Measurements from ENCODE around the gene NFIA.
"Not testable (repeated sequence)": the region's sequence is repeated elsewhere in the genome, so short reads cannot be mapped to it uniquely, and the experiment has no call there.

NFIA gene

DNA sequence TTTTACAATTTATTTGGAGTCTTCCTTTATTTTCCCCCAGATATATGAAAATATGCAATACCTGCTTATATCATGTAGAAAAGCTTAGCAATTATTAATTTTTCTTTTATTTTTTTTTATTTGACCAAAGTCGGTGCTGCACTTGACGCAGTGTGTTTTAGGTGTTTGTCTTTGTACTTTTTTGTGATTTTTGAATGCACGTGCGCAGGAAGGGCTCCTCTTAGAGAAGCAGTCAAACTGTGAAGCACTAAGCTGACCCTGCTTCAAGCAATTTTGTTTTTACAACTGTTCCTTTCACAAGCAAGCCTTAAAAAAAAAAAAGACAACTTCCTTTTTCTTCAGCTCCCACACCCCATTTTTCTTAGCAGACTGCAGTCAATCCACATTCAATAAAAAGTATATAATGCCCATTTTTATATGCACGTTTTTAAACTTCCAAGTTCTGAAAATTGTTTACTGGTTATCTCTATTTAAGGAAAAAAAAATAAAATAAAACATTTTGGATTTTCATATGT is 375.2 kb downstream of the NFIA start:
- DNase-seq (ENCODE audit: low read depth): no peak

DNA sequence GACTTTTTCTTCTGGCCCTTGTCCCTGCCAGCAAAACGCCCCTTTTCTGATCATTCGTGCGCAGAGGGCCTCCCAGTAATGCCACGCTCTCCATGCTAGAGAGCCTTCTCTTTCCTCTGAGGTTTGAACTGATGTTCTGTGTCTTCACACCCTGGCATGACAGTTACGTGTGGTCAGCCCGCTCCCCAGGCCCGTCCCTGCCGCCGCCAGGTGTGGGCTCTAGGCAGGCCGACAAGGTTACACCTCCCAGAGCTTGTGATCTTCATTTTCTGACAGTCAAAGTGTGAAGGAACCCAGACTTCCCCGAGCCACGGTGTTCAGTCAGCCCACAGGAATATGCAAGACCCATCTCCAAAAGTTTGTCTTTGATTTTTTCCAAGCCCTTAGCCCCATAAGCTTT is 377.0 kb downstream of the NFIA start:
- DNase-seq (ENCODE audit: low read depth): no peak

DNA sequence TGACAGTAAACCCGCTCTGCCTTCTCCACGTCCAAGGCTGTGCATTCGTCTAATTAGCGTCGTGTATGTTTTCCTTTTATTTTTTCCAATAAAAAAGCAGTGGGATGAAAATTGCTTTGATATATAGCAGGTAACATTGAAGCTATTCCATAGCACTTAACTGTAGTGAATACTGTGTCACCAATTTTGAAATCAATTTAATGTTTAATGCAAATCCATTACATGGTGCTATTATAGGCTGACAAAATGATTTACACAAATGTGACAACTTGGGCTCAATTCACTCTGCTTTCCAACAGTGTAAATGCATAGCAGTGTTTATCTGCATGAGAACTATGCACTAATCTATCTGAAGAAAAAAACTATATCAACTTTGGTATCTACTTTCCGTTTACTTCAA is 377.8 kb downstream of the NFIA start:
- DNase-seq (ENCODE audit: low read depth): no peak

DNA sequence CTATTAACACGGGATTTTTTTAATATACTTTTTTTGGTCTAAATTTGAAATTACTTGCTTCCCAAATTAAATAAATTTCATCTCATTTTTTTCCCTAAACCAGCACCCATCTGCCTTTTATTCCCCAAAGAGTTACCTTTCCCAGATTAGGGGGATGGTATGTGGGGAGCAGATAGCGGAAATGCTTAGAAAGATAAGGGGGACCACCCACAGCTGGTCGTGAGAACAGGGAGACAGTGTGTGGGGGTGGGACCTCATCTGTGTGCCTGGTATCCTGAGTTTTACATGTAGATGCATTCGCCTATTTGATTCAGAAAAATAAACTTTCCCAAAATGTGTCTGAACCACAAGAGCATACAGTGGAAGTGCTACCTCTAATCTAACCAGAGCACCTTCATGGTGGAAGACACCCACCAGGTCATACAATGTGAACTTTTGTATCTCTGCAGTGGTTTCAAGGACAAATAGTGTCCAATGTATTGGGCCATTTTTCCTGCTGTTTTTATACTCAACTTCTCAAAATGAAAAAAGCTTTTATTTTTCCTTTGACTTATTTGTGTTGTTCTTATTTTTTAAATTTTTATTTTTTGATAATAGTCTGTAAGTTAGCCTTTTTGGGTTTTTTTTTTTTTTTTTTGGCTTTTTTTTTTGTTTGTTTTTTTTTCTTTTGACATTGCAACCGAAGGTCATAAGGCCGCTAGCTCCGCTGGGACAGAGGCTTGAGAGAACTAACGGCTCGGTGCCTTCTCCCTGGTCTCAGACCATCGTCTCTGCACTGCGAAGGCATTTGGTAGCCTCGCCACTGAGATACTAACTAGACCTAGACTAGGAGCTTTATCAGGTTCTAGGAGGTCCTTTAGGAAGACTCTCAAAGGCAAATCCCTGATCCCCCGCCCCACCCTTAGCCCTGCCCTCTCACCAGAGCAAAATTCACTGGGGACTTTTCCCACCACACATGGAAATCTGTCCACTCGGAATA is 379.3 kb downstream of the NFIA start:
- DNase-seq (ENCODE audit: low read depth): no peak

DNA sequence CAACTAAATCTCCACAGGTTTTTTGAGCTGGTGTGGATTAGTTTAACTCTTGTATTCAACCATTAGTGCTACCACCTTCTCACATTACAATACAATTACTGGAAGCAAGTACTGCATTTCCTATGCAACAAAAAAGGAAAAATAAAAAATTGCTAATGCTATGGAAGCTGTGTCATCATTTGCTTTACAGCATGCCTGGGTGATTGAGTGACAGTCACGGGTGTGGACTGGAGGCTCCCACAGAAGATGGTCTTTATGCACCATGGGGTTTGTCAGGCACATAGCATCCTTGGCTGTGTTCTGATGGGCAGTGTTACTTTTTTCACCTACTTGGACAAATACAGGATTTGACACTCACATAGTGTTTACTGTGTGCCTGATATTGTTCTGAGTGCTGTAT is 380.3 kb downstream of the NFIA start:
- DNase-seq (ENCODE audit: low read depth): no peak

DNA sequence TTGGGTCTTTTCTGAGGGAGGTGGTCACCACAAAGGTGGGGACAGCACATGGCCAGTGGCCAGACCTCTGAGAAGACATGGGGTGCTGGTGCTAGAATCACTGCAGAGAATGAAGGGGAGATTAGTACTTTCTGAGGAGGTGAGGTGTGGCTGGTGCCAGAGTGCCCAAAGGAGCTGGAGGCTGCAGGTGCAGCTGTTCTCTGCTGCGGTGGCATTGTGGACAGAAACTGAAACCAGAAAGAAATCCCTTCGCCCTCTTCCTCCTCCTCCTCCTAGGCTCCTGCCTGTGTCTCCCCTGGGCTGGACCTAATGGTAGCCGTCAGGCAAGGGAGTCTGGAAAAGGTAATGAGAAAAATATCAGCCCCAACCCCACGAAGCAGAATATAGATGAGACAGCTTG is 380.9 kb downstream of the NFIA start:
- DNase-seq (ENCODE audit: low read depth): no peak

DNA sequence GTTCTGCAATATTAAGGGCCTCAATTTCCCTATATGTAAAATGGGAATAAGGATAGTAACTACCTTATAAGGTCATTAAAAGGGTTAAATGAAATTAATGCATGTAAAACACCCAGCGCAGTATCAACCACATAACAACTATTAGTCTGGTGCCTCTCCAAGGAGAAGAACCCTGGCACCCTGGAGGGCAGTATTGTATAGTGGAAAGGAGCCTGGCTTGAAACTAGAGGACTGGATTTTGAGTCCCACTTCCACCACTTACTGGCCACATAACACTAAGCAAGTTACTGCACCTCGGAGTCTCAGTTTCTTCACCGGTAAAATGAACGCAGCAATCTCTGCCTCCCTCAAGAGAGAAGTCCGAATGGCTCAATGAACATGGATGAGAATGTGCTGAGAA is 385.5 kb downstream of the NFIA start:
- DNase-seq (ENCODE audit: low read depth): not testable (repeated sequence)

DNA sequence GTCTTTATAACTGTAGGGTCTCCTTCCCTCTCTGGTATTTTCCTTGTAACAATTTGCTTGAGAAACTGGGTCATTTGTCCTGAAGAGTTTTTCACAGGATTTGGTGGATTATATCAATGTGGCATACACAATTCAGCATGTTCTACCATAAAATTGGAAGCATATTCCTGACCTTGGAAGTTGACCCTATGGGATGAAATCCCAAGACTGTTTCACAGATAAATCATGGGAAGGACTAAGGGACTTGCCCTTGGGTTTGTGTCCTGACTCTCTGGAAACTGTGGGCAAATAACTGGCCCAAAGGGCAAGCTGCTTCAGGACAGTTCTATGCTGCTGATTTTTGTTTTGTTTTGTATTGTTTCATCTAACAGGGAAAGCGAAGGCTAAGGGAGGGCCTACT is 387.0 kb downstream of the NFIA start:
- no peak for DNase-seq (ENCODE audit: low read depth)

DNA sequence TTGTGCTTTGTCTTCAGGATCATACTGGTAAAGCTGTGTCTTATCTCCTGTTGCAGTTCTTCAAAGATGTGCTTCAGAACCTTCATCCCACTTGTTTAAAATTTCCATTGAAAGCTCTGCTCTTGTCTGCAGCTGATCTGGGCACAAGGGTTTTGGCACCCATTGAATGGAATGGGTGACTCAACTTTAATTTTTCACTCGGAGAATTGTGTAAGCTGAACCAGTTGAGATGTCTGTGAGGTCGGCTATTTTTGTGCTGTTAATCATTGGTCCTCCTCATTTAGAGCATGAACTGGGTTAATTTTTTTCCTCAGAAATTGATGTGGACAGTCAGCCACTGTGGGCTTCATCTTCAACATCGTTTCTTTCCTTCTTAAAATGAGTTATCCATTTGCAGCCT is 390.5 kb downstream of the NFIA start:
- no peak for DNase-seq (ENCODE audit: low read depth)

DNA sequence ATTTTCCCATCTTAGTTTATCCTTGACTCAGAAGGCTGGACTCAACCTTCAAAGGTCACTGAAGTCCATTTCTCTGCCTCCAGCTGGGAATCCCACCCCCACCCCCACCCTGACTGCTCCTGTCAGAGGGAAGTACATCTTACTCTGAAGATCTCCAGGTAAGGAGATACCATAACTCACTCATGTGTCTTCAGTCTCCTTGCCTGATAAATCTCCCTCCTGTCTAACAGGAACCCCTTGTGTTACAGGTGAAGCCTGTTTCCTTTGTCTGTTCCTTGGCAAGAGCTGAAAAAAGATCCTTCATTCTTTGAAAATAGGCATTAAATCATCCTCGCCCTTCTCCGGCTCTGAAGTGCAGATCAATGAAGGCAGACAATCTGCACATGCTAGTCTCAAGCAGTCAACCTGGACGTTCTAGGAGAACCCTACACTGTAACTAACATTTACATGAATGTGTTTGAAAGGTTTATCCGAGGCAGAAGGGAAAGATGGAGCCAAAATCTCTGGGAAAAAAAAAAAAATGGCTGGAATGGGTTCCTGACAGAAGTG is 392.0 kb downstream of the NFIA start:
- DNase-seq (ENCODE audit: low read depth): no peak

DNA sequence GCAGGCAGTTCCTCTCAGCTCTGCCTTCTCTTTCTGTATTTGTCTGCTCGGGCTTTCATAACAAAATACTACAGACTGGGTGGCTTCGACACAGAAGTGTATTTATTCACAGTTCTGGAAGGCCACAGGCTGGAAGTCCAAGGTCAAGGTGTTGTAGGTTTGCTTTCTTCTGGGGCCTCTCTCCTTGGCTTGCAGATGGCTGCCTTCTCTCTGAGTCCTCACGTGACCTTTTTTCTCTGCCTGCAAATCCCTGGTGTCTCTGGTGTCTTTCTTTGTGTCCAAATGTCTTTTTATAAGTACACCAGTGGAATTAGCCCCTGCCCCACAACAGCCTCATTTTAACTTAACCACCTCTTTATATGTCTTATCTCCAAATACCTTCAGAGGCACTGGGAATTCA is 392.6 kb downstream of the NFIA start:
- DNase-seq (ENCODE audit: low read depth): no peak

DNA sequence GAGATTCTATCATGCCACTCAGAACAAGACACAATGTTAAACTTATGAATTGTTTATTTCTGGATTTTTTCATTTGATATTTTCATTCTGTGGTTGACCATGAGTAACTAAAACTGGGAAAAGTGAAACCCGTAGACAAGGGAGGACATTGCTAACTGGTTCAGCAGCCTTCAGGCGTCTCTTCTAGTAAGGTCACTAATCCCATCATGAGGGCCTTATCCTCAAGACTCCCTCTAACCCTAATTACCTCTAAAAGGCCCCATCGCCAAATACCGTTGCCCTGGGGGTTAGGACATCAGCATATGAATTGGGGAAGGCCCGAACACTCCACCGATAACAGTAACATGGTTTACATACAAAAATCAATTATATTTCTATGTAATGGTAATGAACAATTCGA is 394.9 kb downstream of the NFIA start:
- DNase-seq (ENCODE audit: low read depth): no peak

DNA sequence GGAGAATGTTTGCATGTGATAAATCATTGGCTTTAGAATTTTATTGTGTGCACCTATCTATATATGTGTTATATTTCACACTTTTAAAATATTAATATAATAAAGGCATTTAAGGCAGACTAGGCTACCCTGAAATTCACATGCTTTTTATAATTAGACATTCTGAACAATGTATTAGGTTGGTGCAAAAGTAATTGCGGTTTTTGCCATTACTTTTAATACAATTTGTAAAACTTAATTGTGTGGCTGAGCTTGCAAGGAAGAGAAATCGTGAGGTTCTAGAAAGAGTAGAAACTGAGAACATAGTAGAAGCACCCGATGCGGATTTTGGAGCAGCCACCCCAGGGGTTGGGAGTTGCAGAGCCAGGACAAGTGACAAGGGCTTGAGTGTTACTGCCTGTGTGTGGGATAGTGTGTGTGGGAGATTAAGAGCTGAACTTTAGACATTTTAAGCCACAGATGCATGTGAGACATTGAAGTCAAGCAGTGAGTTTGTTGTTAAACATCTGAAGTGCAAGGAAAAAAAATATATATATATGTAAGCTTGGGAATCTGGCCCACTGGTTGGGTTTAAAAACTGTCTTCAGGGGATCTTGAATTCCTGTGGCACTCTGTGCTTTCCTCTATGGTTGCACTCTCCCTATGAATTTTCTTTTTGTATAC is 398.0 kb downstream of the NFIA start:
- DNase-seq (ENCODE audit: low read depth): no peak

DNA sequence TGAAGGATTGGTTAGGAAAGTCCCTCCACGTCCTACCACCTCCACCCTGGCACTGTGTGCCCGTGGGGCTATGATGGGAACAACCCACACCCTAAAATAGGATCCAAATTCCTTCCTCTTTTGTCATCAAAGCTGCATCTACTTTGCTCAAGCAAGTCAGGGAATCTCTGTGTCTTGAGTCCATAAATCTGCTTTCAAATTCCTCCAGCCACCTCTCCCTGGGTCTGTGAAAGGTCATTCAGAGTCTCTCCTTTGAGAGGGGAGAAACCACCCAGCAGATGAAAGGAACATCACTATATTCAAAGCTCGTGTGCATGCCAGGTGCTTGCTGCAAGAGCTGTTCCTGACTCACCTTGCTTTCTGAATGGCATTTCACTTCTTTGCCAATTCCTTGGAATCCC is 399.0 kb downstream of the NFIA start:
- DNase-seq (ENCODE audit: low read depth): no peak

DNA sequence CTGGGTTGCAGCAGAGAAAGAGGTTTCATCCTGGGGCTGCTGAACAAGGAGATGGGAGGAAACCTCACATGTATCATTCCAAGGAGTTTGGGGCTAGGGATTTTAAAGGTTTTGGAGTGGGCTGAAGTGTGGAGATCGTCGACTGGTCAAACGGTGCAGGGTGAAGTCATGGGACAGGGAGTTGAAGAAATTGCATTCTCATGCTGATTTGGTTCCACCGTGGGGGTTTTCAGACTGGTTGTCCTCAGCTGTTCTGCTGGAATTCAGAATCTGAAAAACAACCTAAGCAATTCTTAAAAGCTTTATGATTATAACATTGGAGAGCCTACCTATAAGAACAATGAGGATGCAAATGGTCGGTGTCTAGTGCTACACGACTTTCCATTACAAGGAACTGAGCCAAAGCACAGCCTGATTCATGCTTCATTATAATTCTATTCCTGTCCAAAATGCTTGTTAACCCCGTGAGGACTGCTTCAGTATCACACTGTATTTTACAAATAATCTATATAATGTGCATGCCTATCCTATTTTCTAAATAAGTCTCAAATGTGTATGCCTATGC is 399.9 kb downstream of the NFIA start:
- DNase-seq (ENCODE audit: low read depth): no peak

DNA sequence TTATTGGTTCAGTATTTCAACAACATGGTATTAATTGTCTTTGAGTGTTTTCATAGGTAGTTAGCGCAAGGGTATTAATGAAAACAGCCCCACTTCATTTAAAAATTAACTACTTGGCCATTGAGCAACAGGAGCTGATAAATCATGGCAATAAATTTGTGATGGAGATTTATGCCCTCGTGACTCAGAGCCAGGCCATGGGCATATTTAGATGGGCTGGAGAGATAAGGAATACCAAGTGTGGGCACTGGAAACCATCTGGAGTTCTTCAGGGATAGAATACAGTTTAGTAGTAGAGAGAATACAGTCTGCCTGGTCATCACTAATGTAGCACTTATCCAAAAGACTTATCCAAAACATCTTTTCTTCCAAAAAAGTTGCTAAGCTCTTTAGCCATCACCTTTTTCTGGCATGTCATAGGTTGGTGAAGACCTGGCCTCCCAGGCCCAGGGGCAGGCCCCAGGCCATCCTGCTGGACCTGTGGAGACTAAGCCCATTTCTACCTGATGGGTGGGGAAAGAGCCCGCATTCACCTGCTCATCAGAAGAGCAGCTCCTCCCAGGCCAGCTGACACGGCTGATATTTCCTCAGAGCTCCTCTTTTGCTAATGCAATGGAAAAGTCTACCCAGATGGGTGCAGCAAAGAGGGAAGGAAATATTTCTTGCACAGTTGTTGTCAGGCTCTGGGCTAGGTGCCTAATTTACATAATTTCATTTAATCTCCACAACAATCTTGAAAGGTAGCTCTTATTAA is 404.6 kb downstream of the NFIA start:
- no peak for DNase-seq (ENCODE audit: low read depth)

DNA sequence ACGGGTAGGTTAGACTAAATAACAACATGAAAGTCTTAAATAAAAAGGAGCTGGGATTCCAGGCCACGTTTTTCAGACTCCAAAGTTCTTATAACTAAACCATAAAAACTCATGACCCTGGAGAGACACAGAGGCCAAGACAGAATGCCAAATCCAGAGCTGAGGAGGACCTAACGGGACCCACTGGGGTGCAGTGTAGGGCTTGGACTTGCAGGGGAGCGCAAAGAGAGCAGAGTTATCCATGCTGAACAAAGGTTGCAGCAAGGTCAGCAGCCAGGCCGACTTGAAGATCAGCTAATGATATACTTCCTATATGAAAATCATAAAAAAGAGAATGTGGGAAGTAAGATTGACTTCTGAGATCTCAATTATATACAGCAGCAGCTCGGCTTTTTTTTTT is 405.4 kb downstream of the NFIA start:
- DNase-seq (ENCODE audit: low read depth): no peak

DNA sequence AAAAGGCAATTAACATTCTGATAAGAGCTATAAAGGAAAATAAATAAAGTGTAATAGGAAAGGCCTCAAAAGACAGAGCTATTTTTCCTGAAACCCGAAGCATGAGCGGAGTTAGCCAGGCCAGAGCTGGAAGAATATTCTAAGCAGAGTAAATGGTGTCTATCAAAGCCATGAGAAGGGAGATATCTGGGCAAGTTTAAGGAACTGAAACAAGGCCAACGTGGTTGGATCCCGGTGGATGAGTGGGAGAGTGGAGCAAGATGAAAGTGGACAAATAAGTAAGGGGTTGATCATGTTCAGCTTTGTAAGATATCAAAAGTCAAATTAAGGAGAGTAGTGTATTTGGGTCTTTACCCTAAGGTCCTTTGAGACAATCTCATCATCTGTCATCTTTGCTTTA is 408.6 kb downstream of the NFIA start:
- DNase-seq (ENCODE audit: low read depth): no peak

DNA sequence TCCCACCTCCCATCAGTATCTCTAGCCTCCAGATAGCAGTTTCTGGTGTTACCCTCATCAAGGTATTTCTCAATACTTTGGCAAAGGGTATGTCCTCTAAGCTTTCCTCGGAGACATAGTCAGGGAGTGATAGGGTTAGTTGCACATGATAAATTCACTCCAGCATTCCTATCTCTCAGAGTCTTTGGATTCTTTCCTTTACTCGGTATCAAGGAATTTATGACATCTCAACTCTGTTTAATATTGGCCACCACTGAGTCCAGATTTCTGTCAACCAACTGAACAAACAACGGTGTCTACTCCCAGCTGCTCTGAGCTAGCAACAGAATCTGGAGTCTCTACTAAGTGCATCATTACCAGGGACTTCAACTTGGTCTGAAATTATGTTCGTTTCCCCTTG is 409.1 kb downstream of the NFIA start:
- DNase-seq (ENCODE audit: low read depth): no peak

DNA sequence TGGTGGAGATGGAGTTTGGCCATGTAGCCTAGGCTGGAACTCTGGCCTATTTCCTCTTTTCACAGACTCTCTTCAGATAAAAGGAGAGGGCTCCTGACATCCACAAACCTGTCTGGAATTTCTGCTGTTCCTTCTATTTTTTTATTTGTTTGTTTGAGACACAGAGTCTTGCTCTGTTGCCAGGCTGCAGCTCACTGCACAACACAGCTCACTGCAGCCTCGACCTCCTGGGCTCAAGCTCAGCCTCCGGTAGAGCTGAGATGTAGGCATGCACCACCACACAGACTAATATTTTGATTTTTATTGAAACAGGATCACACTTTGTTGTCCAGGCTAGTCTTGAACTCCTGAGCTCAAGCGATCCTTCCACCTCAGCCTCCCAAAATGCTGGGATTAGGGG is 411.6 kb downstream of the NFIA start:
- no peak for DNase-seq (ENCODE audit: low read depth)

DNA sequence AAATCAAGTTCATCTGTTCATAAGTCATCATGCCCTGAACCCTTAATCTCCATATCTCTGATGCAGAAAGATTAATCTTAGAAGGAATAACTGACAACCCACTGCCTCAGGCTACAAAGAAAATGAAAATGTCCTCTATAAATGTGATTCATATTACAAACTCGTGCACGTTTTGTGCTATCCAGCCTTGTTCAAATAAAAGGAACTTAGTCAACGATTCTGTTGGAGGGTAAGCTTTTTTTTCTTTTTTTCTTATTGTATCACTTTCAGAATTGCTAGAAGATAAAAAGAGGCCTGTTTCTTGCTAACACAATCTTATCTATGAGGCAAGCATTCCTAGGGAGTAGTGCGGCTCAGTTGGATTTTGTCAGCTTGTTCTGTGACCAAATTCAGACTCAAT is 414.1 kb downstream of the NFIA start:
- DNase-seq (ENCODE audit: low read depth): no peak

DNA sequence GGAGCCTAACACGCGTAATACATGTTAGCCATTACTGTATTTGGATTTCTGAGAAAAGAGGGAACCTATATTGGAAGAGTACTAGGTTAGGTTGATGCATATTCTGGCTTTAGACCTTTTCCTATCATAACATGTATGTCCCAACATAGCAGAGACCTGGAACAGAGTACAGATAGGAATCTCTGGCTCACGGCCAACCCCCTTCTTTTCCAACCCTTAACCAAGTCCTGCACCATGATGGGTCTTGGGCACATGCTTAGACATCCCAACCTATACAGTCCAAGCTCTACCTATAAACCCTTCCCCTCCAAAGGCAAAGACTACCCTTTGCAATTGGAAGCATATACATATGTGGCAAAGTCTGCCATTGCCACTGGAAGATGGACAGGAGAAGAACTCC is 414.7 kb downstream of the NFIA start:
- DNase-seq (ENCODE audit: low read depth): no peak

Measured in activated gamma-delta T cell treated with anti-CD3 and anti-CD28 coated beads, Interleukin-2, amount 50 U/mL, for 16 hours (primary cell).